Embryonic facial prominence (tissue), 1 donor: Measurements from ENCODE around the gene ATPAF1.
"Not testable (repeated sequence)": the region's sequence is repeated elsewhere in the genome, so short reads cannot be mapped to it uniquely, and the experiment has no call there.

ENCODE experiments used
- DNase-seq: peaks from one replicate; pipeline ENCODE4 v3.0.0-alpha.2; 2016; ENCODE audit errors: extremely low spot score

ATPAF1 gene

GRCh38 chr1:46667782-46668760 is at the start of gene ATPAF1:
ATPAF1 (minus strand) TSS chr1:46668364; CDS start chr1:46668322, 42 bp downstream.
- peak; percentile 40 for DNase-seq

GRCh38 chr1:46717654-46718053 is 49.5 kb upstream of the ATPAF1 start:
- no peak for DNase-seq

- no peak for DNase-seq
These were observed 46.8 kb upstream of the ATPAF1 start for GRCh38 chr1:46714976-46715375.

- DNase-seq: no peak
These were observed 40.0 kb upstream of the ATPAF1 start for GRCh38 chr1:46708121-46708520.

GRCh38 chr1:46705408-46705807 is 37.2 kb upstream of the ATPAF1 start:
- no peak for DNase-seq

- no peak for DNase-seq
These were observed 35.9 kb upstream of the ATPAF1 start for GRCh38 chr1:46703927-46704641.

GRCh38 chr1:46699666-46700065 is 31.5 kb upstream of the ATPAF1 start:
- DNase-seq: no peak

- no peak for DNase-seq
These were observed 28.9 kb upstream of the ATPAF1 start for GRCh38 chr1:46697053-46697452.

GRCh38 chr1:46694676-46695075 is 26.5 kb upstream of the ATPAF1 start:
- DNase-seq: not testable (repeated sequence)

GRCh38 chr1:46692811-46693770 is 24.9 kb upstream of the ATPAF1 start:
- DNase-seq: no peak

- no peak for DNase-seq
These were observed 24.0 kb upstream of the ATPAF1 start for GRCh38 chr1:46691997-46692790.

GRCh38 chr1:46690931-46691421 is 22.8 kb upstream of the ATPAF1 start:
- DNase-seq: no peak

GRCh38 chr1:46689897-46690296 is 21.7 kb upstream of the ATPAF1 start:
- no peak for DNase-seq

GRCh38 chr1:46689356-46689755 is 21.2 kb upstream of the ATPAF1 start:
- no peak for DNase-seq

- DNase-seq: no peak
These were observed 19.9 kb upstream of the ATPAF1 start for GRCh38 chr1:46687921-46688509.

- DNase-seq: peak; percentile 27
These were observed 19.0 kb upstream of the ATPAF1 start for GRCh38 chr1:46687093-46687659.

- no peak for DNase-seq
These were observed 18.1 kb upstream of the ATPAF1 start for GRCh38 chr1:46686255-46686654.

- DNase-seq: no peak
These were observed 16.5 kb upstream of the ATPAF1 start for GRCh38 chr1:46684670-46685069.

- DNase-seq: no peak
These were observed 13.9 kb upstream of the ATPAF1 start for GRCh38 chr1:46682064-46682463.
